ENCODE measurements around the gene ATP1A4.
"Not testable (repeated sequence)": the region's sequence is repeated elsewhere in the genome, so short reads cannot be mapped to it uniquely, and the experiment has no call there.

Gene ATP1A4

GRCh38 chr1:160123726-160124125 lies 27.7 kb upstream of the ATP1A4 start:
- no peak for DNase-seq (ENCODE audit: low read depth)

GRCh38 chr1:160124705-160125478 lies 26.5 kb upstream of the ATP1A4 start:
- DNase-seq (ENCODE audit: low read depth) = no peak

GRCh38 chr1:160125746-160126145 lies 25.7 kb upstream of the ATP1A4 start:
- DNase-seq (ENCODE audit: low read depth) = no peak

- DNase-seq (ENCODE audit: low read depth) = not testable (repeated sequence)
Observed at GRCh38 chr1:160126342-160126741, 25.1 kb upstream of the ATP1A4 start.

- no peak for DNase-seq (ENCODE audit: low read depth)
Observed at GRCh38 chr1:160127381-160127780, 24.0 kb upstream of the ATP1A4 start.

- no peak for DNase-seq (ENCODE audit: low read depth)
Observed at GRCh38 chr1:160127865-160128523, 23.4 kb upstream of the ATP1A4 start.

- no peak for DNase-seq (ENCODE audit: low read depth)
Observed at GRCh38 chr1:160128636-160129035, 22.8 kb upstream of the ATP1A4 start.

GRCh38 chr1:160129046-160129445 lies 22.4 kb upstream of the ATP1A4 start:
- no peak for DNase-seq (ENCODE audit: low read depth)

- no peak for DNase-seq (ENCODE audit: low read depth)
Observed at GRCh38 chr1:160129558-160129957, 21.8 kb upstream of the ATP1A4 start.

GRCh38 chr1:160129966-160130365 lies 21.4 kb upstream of the ATP1A4 start:
- no peak for DNase-seq (ENCODE audit: low read depth)

GRCh38 chr1:160130486-160130885 lies 20.9 kb upstream of the ATP1A4 start:
- DNase-seq (ENCODE audit: low read depth) = no peak

GRCh38 chr1:160130939-160131338 lies 20.5 kb upstream of the ATP1A4 start:
- DNase-seq (ENCODE audit: low read depth) = no peak

- DNase-seq (ENCODE audit: low read depth) = no peak
Observed at GRCh38 chr1:160131803-160132565, 19.4 kb upstream of the ATP1A4 start.

GRCh38 chr1:160133990-160134770 lies 17.2 kb upstream of the ATP1A4 start:
- DNase-seq (ENCODE audit: low read depth) = no peak

GRCh38 chr1:160134791-160135572 lies 16.4 kb upstream of the ATP1A4 start:
- DNase-seq (ENCODE audit: low read depth) = no peak

- no peak for DNase-seq (ENCODE audit: low read depth)
Observed at GRCh38 chr1:160136121-160136925, 15.1 kb upstream of the ATP1A4 start.

GRCh38 chr1:160136926-160137200 lies 14.5 kb upstream of the ATP1A4 start:
- no peak for DNase-seq (ENCODE audit: low read depth)

- no peak for DNase-seq (ENCODE audit: low read depth)
Observed at GRCh38 chr1:160137216-160137862, 14.1 kb upstream of the ATP1A4 start.

- no peak for DNase-seq (ENCODE audit: low read depth)
Observed at GRCh38 chr1:160139840-160140239, 11.6 kb upstream of the ATP1A4 start.

- no peak for DNase-seq (ENCODE audit: low read depth)
Observed at GRCh38 chr1:160143695-160144094, 7.7 kb upstream of the ATP1A4 start.
